AG09309 (cell line): Measurements from ENCODE around the gene NABP2.
"Not testable (repeated sequence)": the region's sequence is repeated elsewhere in the genome, so short reads cannot be mapped to it uniquely, and the experiment has no call there.

Experiments used
- DNase-seq: peaks from one replicate; pipeline ENCODE4 v3.0.0-alpha.2; 2010; ENCODE audit warnings: low read depth
- H3K4me3 ChIP-seq: 2 replicates; pipeline ENCODE4 v1.5.1; 2011; ENCODE audit warnings: mild to moderate bottlenecking, low read depth, low read length, moderate library complexity; ENCODE audit not compliant: control insufficient read depth
- CTCF ChIP-seq: IDR thresholded peaks from 2 replicates; pipeline ENCODE4 v1.5.1; 2011; ENCODE audit warnings: mild to moderate bottlenecking, low read depth, low read length, inconsistent platforms; ENCODE audit not compliant: insufficient read depth, control insufficient read depth; ENCODE audit errors: missing control alignments

The NABP2 gene

GRCh38 chr12:56260380-56260779, 36.2 kb downstream of the NABP2 start:
- TF ChIP-seq CTCF: no peak
- H3K4me3 ChIP-seq: no peak overlapping the region
- DNase-seq: no peak

GRCh38 chr12:56260921-56261320, 36.8 kb downstream of the NABP2 start:
- no peak for TF ChIP-seq CTCF
- H3K4me3 ChIP-seq: no peak overlapping the region
- DNase-seq: no peak

- no peak for TF ChIP-seq CTCF
- no peak overlapping the region for H3K4me3 ChIP-seq
- DNase-seq: peak; percentile 55
Observed at GRCh38 chr12:56261503-56262232, 37.5 kb downstream of the NABP2 start.

- not testable (repeated sequence) for DNase-seq, H3K4me3 ChIP-seq
Observed at GRCh38 chr12:56262955-56263354, 38.8 kb downstream of the NABP2 start.

GRCh38 chr12:56266068-56266692, 42.0 kb downstream of the NABP2 start:
- not testable (repeated sequence) for DNase-seq
- H3K4me3 ChIP-seq: peak overlapping the region; percentile 74

- peak; percentile 79 for TF ChIP-seq CTCF
- H3K4me3 ChIP-seq: peak within 1 kb of the TSS; percentile 74
- peak; percentile 39 for DNase-seq
Observed at GRCh38 chr12:56266693-56267442, 42.7 kb downstream of the NABP2 start, which contains the start of gene COQ10A. COQ10A (plus strand) TSS chr12:56266942; CDS start chr12:56267119, 177 bp downstream.

GRCh38 chr12:56267443-56268071, 43.4 kb downstream of the NABP2 start:
- no peak for TF ChIP-seq CTCF
- no peak for DNase-seq
- peak overlapping the region; percentile 74 for H3K4me3 ChIP-seq
